ENCODE data around the gene OR9G4. TPM values are rescaled to one million over a fixed set of nuclear protein-coding genes. Genes with fewer than 3 reads are reported as not detected.
A peak's percentile ranks its signal among the peaks of the same experiment; 100 is the strongest.

OR9G4 gene
- not detected in 2 replicates for total RNA-seq (2014; rRNA removed; shearing (Covaris generic); ENCODE audit: low replicate concordance)

DNA sequence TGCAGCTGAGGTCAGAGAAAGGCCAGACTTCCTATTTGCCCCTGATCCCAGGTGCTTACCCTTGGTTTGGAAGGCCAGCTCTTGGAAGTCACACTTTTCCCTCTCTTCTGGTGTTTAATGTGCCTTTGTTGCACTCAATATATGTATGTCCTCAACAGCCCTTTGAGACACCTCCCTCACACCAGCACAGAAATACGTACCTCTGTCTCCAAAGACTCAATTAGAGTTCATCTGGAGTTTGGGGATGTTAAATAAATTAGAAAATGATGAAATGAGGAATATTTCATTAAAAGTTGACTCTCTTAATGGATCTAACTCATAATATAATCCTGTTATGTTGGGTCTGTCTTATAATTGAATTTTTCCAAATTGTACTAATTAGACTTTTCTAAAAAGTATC is at the start of gene OR9G4:
Gene OR9G4 (minus strand): TSS at position 101 of the 400 bp plus-strand sequence. CDS start 4,931 bp downstream, outside the sequence.
- no peak for DNase-seq (ENCODE audit: low read depth)
- in situ Hi-C loops (cut with HindIII; ENCODE audit: low pct_unique_long_range_greater_than_20kb, low sequenced_read_pairs) = no loop called here

DNA sequence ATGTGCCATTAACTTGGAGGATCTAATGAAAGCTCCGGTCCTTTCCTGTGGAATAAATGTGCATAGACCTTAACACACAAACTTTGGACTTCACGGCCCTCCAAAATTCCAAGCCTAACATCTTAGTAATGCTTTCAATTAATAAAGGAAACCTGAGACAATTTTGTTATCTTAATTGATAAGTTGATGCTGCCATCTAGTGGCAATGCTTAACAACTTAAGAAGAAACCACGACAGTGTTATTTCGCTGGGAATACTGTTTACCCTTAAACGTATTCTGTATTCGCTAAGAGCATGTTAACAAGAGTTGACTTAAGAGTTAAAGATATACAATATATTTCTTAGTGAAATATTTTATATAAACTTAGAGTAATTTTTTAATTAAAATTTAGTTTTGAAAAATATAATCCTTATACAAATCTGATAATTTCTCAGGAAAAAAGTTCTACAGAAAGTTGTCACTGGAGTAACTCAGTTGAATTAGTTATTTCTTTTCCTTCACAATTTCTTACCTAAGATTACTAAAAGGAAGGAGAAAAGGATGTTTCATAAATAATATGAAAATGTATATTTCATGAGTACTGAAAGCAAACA is 35.0 kb upstream of the OR9G4 start:
- in situ Hi-C loops (cut with HindIII; ENCODE audit: low pct_unique_long_range_greater_than_20kb, low sequenced_read_pairs) = no loop called here
- peak; percentile 9 for DNase-seq (ENCODE audit: low read depth)

GRCh38 chr11:56782167-56782847 is 33.8 kb upstream of the OR9G4 start:
- in situ Hi-C loops (cut with HindIII; ENCODE audit: low pct_unique_long_range_greater_than_20kb, low sequenced_read_pairs) = no loop called here
- DNase-seq (ENCODE audit: low read depth) = no peak

DNA sequence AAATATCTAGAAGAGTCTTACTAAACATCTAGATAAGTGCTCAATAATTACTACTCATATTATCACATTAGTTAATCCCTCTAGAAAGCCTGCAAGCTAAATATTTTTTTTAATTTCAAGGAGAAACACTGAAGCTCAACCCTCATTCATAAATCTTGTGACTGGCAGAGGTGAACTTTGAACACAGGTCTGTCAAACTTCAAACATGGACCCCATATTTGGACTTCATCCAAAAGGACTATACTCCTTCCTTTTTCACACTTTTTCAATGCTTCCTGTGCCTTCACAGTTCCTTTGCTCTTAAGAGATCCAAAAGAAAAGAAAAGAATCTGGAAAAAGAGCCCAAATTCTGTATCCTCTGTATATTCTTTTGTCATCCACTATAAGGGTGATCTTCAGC is 28.3 kb upstream of the OR9G4 start:
- in situ Hi-C loops (cut with HindIII; ENCODE audit: low pct_unique_long_range_greater_than_20kb, low sequenced_read_pairs) = no loop called here
- no peak for DNase-seq (ENCODE audit: low read depth)

- in situ Hi-C loops (cut with HindIII; ENCODE audit: low pct_unique_long_range_greater_than_20kb, low sequenced_read_pairs) = no loop called here
- DNase-seq (ENCODE audit: low read depth) = no peak
Measured at GRCh38 chr11:56764976-56765375, 16.5 kb upstream of the OR9G4 start.

- in situ Hi-C loops (cut with HindIII; ENCODE audit: low pct_unique_long_range_greater_than_20kb, low sequenced_read_pairs) = no loop called here
- no peak for DNase-seq (ENCODE audit: low read depth)
Measured at GRCh38 chr11:56751480-56751879, 3.0 kb upstream of the OR9G4 start.

DNA sequence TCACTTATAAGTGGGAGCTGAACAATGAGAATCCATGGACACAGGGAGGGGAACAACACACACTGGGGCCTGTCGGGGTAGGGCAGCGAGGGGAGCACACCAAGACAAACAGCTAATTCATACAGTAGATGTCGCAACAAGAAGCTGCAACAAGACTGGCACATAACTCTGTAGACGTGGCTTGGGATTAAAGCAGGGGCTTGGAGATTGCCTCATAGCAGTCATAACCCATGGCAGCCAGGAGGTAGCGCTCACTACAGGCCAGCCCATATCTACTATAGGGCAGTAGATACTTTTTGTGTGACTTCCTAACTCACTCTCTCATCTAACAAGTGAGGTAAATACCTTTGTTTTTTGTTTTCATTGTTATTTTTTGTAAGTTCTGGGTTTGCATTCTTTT is 1.7 kb upstream of the OR9G4 start:
- in situ Hi-C loops (cut with HindIII; ENCODE audit: low pct_unique_long_range_greater_than_20kb, low sequenced_read_pairs) = no loop called here

DNA sequence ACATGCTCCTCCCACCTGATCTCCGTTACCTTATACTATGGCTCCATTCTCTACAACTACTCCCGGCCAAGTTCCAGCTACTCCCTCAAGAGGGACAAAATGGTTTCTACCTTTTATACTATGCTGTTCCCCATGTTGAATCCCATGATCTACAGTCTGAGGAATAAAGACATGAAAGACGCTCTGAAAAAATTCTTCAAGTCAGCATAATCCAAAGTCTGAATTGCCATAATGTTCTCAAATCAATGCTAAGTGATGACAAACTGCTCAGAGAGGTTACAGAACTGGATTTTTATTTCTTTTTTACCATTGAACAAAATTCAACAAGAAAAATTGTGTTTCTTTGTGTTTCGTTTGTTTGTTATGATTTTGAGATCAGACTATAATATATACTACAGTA is 7.6 kb downstream of the OR9G4 start:
- no peak for DNase-seq (ENCODE audit: low read depth)
- in situ Hi-C loops (cut with HindIII; ENCODE audit: low pct_unique_long_range_greater_than_20kb, low sequenced_read_pairs) = no loop called here

More for the DNA sequence above, 1.7 kb upstream of the OR9G4 start:
- DNase-seq (ENCODE audit: low read depth) = no peak

GRCh38 chr11:56740107-56740506 is 8.4 kb downstream of the OR9G4 start:
- DNase-seq (ENCODE audit: low read depth) = no peak
- in situ Hi-C loops (cut with HindIII; ENCODE audit: low pct_unique_long_range_greater_than_20kb, low sequenced_read_pairs) = no loop called here

- no peak for DNase-seq (ENCODE audit: low read depth)
- in situ Hi-C loops (cut with HindIII; ENCODE audit: low pct_unique_long_range_greater_than_20kb, low sequenced_read_pairs) = no loop called here
Measured at GRCh38 chr11:56720513-56720912, 28.0 kb downstream of the OR9G4 start.

DNA sequence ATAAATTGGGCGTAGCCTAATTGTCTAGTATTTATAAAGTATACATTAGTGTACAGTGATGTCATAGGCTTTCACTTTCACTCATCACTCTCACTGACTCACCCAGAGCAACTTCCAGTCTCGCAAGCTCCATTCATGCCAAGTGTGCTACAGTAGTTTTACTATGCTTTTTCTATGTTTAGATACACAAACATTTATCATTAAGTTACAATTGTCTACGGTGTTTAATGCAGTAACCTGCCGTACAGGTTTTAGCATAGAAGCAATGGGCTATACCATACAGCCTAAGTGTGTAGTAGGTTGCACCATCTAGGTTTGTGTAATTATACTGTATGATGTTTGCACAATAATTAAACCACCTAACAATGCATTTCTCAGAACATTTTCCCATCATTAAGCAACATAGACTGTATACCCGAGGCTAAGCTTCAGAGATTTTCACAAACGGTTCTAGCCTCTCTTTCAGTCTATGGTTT is 32.1 kb downstream of the OR9G4 start:
- DNase-seq (ENCODE audit: low read depth) = no peak
- in situ Hi-C loops (cut with HindIII; ENCODE audit: low pct_unique_long_range_greater_than_20kb, low sequenced_read_pairs) = no loop called here

GRCh38 chr11:56714206-56714605 is 34.3 kb downstream of the OR9G4 start:
- in situ Hi-C loops (cut with HindIII; ENCODE audit: low pct_unique_long_range_greater_than_20kb, low sequenced_read_pairs) = no loop called here
- DNase-seq (ENCODE audit: low read depth) = no peak

DNA sequence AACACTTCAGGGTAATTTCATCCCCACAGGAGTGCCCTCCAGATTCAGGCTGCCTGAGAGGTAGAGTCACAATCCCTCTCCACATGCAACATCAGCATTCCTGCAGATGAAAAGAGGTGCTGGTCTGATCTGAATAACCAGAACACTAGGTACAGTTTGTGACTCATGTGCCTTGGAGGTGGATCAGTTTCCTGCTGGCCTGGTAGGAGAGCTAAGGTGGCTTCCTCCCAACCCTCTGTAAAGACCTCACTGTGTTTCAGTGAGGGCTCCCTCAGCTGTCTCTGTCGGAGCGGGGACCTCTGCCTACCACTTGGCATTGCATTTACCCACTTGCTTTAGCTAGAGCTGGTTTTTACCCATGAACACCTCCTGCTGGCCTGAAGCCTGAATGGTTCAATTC is 42.0 kb downstream of the OR9G4 start:
- in situ Hi-C loops (cut with HindIII; ENCODE audit: low pct_unique_long_range_greater_than_20kb, low sequenced_read_pairs) = no loop called here
- DNase-seq (ENCODE audit: low read depth) = no peak

GRCh38 chr11:56705784-56706396 is 42.6 kb downstream of the OR9G4 start:
- in situ Hi-C loops (cut with HindIII; ENCODE audit: low pct_unique_long_range_greater_than_20kb, low sequenced_read_pairs) = no loop called here
- no peak for DNase-seq (ENCODE audit: low read depth)

DNA sequence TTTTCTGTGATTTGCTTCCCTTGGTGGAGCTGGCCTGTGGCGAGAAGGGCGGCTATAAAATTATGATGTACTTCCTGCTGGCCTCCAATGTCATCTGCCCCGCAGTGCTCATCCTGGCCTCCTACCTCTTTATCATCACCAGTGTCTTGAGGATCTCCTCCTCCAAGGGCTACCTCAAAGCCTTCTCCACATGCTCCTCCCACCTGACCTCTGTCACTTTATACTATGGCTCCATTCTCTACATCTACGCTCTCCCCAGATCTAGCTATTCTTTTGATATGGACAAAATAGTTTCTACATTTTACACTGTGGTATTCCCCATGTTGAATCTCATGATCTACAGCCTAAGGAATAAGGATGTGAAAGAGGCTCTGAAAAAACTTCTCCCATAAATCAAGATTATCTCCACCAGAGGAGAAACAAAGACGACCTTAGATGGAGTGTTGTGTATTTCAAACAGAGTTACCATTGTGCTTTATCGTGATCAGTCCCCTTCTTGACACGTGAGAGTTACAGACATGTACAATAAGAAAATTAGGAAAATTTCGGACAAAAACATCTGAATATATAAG is 47.5 kb downstream of the OR9G4 start:
- in situ Hi-C loops (cut with HindIII; ENCODE audit: low pct_unique_long_range_greater_than_20kb, low sequenced_read_pairs) = no loop called here
- DNase-seq (ENCODE audit: low read depth) = no peak

DNA sequence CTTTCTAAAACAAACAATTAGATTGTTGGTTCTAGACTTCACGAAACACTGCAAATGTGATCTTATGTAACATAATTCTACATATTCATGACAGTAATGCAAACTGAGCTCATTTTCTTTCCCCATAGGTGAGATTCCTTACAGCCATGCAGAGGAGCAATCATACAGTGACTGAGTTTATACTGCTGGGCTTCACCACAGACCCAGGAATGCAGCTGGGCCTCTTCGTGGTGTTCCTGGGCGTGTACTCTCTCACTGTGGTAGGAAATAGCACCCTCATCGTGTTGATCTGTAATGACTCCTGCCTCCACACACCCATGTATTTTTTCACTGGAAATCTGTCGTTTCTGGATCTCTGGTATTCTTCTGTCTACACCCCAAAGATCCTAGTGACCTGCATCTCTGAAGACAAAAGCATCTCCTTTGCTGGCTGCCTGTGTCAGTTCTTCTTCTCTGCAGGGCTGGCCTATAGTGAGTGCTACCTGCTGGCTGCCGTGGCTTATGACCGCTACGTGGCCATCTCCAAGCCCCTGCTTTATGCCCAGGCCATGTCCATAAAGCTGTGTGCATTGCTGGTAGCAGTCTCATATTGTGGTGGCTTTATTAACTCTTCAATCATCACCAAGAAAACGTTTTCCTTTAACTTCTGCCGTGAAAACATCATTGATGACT is 48.1 kb downstream of the OR9G4 start:
- no peak for DNase-seq (ENCODE audit: low read depth)
- in situ Hi-C loops (cut with HindIII; ENCODE audit: low pct_unique_long_range_greater_than_20kb, low sequenced_read_pairs) = no loop called here

DNA sequence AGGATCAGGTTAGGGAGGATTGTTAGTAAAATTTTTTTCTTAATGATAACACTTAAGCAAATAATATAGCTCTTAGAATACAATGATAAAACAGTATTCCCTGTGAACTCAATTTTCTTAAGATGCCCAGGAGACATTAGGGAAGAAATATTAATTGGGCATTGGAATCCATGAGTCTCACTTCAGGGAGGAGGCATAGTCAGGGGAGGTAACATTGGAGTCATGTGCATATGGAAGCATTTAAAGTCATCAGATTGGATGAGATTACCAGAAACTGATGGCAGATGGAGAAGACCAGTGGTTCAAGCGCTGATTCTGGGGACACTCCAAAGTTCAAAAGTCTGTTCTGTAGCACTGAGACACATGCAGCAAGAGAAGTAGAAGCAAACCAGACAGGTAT is 49.7 kb downstream of the OR9G4 start, which contains the start of gene OR9G1:
Gene OR9G1 (plus strand): TSS at position 301 of the 400 bp plus-strand sequence. CDS start 1,293 bp downstream, outside the sequence.
- DNase-seq (ENCODE audit: low read depth) = no peak
- in situ Hi-C loops (cut with HindIII; ENCODE audit: low pct_unique_long_range_greater_than_20kb, low sequenced_read_pairs) = no loop called here

- DNase-seq (ENCODE audit: low read depth) = no peak
- in situ Hi-C loops (cut with HindIII; ENCODE audit: low pct_unique_long_range_greater_than_20kb, low sequenced_read_pairs) = no loop called here
Measured at GRCh38 chr11:56693428-56693827, 55.1 kb downstream of the OR9G4 start.

Data from Caki2 (cell line).